Activated T-cell treated with anti-CD3 and anti-CD28 coated beads for 1 hour (primary cell): ENCODE results near the gene SDR42E1.
"Not testable (repeated sequence)": the region's sequence is repeated elsewhere in the genome, so short reads cannot be mapped to it uniquely, and the experiment has no call there.

Source experiments
- DNase-seq: peaks from one replicate; pipeline ENCODE4 v3.0.0-alpha.2; 2020; ENCODE audit warnings: low read depth

The SDR42E1 gene

DNA sequence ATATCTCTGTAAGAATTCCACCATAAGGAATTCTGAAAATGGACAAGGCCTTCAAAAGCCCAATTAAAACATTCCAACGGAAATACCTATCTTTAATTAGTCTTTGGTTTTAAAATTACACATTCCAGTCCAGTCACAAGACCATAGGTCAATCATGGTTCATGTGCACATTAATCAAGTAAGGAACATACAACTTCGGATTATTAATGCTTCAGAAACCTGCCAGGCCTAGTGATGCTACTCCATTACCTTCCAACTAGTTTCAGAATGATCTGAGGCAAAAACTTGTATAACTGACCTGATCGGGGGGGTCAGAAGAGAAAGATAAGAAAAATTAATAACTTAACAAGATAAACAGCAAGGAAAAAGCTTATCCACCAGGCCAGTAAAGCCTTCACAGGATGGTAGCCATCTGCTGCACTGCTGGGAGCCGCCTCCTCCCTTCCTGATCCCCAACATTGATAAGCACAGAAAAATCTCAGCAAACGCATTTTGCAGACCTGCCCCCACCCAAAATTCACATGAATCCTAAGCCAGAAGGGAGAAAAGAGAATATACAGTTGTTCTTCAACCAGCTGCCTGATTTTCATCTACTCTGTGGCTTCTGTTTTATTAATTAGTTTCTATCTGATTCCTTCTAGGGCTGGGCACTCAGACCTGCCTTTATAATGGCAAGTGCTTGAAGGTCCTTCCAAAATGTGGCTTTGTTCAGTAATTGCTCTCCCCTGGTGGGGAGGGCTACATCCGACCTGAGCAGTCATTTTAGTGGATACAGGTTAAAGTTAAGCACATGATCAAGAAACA lies 6.0 kb downstream of the SDR42E1 start:
- no peak for DNase-seq

DNA sequence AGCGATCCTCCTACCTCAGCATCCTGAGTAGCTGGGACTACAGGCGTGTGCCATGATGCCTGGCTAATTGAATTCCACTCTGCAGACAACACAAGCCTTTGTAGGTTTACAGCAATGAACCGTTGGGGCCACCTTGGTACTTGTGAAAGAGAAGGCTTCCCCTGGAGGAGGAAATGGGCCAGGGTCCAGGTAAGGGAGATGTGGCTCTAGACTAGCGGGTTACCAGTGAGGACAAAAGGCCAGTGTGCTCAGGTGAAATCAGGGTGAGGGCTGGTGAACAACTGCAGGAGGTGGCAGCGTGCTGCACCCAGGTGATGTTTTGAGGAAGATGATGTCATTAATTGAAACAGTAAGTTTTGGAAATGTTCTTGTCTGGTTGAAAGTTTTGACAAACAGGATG lies 6.7 kb downstream of the SDR42E1 start:
- DNase-seq, result no peak

DNA sequence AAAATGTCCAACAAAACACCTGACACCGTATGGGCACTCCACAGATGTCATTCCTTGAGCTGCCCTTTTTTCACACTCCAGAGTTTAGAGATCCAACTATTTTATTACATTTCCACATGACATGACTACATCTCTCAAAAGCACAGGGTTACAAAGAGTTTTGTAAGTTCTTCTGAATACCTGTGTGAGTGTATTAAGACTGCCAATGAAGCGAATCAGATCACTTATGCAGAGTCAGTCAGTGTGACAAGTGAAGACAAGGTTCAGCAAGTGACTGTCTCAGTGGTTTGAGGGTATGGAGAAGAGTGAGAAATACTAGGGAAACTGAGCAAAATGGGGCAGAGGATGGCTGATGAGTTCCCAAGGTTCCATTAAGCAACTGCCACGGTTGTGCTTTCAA lies 8.4 kb downstream of the SDR42E1 start:
- no peak for DNase-seq

DNA sequence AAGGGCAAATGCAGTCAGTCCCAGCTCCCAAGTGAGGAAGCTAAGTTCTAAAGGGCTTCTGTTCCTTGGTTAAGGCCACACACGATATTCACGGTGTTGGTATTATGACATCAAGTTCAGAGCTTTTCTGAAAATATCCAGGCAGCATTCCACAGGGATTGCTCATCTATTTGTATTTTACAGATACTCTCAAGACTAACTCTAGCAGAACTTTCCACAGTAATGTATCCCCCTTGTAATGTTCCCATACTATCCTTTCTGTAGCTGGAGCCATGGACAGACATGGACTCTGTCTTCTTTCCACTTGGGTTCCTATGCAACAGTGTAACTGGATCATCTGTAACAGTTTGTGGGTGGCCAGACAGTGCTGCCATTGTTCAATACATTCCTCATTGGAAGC lies 13.5 kb downstream of the SDR42E1 start:
- DNase-seq, result no peak

DNA sequence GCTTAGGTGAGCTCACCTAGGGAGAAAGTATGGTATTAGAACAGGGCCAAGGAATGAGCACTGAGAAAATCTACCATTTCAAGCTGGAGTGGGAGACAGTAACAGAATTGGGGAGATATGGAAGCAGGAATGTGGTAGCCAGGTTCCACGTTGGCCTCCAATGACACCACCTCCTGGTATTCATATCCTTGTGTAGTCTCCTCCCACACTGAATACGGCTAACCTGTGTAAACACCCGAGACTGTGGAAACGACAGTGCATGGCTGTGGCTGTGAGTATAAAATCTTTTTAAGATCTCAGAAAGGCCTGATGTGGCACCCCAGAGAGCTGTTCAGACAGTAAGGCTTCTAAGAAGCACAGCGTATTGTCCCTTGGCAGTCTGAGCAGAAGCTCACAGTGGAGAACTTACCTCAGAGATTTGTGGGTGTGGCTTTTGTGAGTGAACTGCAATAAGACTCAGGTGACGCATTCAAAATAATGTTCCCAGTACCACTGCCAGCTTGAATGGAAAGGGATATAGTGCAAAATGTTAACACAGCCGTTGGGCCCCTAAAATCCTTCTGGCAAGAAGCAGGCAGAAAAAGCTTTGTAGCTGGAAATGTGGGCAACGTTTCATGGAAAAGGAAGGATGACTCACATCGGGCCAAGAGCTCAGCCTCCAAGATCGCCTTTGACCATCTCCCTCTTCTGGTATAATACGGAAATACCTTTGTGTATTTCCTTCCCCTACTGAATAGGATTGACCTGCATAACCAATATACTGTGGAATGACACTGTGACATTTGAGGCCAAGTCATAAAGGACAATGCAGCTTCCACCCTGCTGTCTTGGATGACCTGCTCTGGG lies 14.4 kb downstream of the SDR42E1 start:
- DNase-seq, result no peak

DNA sequence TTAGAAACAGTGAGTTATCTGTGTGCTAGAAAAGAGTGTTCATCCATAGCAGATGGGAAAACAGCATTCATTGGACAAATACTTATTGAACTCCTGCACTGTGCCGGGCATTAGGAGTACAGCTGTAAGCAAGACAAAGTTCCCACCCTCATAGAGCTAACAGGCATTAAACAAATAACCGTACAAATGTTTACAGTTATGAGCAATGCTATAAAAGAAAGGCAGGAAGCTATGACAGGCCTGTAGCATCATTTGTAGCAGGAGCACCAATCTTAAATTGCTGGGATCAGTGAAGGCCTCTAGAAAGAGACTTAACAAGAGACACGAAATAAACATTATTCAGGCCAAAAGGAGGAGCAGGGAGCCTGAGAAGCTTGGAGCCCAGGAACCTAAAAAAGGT lies 15.6 kb downstream of the SDR42E1 start:
- no peak for DNase-seq

DNA sequence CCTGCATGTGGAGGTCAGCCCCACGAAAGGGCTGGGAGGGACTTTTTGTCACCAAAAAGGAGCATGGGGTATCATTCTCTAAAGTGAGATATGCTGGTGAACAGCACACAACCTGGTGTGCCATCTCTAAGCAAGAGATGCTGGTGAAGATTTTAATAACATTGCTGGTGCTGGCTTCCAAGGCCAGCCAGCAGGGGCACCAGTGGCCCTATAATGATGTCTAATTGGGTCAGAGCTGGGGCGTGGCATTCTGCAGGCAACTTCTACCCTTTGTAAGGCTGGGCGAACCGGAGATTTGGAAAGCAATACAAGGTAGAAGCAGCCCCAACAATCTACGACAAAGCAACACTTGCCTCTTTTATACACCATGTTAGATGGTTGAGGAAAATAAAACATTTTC lies 16.8 kb downstream of the SDR42E1 start:
- DNase-seq, result no peak

DNA sequence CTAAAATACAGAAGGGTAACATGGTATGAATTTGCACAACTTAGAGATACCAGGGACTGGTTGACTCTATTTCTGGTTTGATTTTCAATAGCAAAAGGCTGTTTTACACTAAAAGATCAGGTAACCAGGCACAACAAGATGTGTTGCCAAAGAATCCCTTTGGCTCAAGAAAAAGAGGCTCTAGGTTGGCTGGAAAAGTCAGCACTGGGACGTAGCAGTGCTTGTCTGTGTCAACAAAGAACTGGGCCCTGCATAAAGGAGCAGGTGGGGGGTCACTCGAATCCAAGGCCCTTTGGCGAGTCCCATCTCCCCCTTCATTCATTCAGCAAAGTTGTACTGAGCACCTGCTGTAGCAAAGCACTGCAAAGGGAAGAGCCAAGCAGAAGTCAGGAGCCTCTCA lies 18.4 kb downstream of the SDR42E1 start:
- no peak for DNase-seq

DNA sequence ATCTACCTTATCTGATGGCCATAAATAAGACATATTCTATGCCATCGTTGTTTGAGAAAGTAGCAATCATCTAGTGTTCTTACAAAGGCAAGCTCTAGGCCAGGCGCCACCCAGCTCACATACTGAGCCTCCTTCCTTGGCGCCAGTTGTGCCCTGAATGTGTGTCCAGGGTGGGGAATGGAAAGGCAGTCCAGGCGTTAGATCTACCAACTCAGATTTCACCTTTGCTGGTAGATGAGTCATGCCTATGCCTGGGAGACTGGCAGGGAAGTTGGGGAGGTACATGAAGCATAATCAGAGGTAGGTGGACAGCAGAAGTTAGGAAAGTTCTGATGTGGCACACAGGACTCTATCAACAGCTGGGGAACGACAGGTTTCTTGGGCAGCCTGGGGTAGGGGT lies 23.6 kb downstream of the SDR42E1 start:
- DNase-seq, result no peak

DNA sequence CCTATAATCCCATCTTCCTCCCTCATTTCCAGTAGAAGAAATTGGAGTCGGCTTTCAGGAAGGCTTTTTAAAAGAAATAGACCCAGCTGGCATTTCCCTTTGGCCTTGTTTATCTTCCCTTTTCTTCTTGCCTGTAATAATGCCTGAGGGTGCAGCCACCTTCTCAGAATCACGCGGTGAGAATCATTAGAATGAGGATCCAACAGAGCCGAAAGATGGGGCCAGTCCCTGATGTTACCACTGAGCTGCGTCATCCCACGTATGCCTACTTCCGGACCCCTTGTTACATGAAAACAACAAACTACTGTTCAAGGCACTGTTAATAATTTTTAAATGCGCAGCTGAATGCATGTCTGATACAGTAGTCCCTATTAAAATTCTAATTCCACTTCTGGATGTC lies 24.1 kb downstream of the SDR42E1 start:
- no peak for DNase-seq

DNA sequence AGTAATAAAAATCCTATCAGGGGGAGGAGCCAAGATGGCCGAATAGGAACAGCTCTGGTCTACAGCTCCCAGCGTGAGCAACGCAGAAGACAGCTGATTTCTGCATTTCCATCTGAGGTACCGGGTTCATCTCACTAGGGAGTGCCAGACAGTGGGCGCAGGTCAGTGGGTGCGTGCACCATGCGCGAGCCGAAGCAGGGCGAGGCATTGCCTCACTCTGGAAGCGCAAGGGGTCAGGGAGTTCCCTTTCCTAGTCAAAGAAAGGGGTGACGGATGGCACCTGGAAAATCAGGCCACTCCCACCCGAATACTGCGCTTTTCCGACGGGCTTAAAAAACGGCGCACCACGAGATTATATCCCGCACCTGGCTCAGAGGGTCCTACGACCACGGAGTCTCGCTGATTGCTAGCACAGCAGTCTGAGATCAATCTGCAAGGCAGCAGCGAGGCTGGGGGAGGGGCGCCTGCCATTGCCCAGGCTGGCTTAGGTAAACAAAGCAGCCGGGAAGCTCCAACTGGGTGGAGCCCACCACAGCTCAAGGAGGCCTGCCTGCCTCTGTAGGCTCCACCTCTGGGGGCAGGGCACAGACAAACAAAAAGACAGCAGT lies 33.8 kb downstream of the SDR42E1 start:
- DNase-seq, result not testable (repeated sequence)

DNA sequence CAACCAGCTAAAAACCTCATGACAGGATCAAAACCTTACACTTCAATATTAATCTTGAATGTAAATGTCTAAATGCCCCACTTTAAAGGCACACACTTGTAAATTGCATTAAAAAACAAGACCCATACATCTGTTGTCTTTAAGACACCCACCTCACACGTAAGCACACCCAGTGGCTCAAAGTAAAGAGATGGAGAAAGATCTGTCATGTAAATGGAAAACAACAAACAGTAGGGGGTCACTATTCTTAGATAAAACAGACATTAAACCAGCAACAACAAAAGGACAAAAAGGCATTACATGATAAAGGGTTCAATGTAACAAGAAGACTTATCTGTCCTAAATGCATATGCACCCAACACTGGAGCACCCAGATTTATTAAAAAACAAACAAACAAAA lies 35.6 kb downstream of the SDR42E1 start:
- no peak for DNase-seq

DNA sequence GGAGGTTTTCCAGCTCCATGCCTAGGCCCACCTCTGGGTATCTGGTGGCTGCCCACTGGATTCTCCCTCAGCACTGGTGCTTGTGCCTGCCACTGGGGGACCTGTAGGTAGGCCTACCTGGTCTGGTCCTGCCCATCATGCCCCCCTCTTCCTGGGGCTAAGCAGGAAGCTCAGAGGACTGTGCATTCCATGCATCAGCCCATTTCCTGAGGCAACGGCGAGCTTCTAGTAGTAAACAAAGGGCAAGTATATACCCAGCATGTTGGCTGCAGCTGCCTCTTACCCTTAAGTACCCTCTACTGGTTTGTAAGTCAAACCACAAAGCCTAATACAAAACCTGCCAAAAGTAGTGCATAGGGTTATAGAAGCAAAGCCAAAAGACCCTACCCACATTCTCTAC lies 37.5 kb downstream of the SDR42E1 start:
- DNase-seq, result no peak

DNA sequence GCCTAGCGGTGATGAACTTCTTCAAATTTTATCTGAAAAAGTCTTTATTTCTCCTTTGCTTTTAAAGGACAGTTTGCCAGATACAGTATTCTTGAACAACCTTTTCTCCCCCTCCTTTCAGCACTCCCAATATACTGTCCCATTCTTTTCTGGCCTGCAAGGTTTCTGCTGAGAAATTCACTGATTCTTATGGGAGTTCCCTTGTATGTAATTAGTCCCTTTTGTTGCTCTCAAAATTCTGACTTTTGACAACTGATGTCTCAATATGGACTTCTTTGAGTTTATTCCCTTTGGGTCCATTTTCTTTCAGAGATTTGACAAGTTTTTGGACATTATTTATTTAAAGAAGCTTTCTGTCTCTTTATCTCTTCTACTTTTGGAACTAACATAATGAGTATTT lies 39.4 kb downstream of the SDR42E1 start:
- no peak for DNase-seq

DNA sequence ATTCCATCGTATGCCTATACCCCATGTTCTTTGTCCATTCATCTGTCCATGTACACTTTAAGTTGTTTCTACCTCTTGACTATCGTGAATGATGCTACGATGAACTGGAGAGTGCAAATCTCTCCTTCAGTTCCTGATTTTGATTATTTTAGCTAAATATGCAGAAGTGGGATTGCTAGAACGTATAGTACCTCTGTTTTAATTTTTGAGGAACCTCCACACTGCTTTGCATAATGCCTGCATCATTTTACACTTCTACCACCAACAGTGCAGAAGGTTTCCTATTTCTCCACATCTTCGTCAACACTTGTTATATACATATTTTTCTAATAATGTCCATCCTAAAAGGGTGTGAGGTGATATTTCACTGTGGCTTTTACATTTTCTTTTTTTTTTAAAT lies 43.9 kb downstream of the SDR42E1 start:
- DNase-seq, result no peak

DNA sequence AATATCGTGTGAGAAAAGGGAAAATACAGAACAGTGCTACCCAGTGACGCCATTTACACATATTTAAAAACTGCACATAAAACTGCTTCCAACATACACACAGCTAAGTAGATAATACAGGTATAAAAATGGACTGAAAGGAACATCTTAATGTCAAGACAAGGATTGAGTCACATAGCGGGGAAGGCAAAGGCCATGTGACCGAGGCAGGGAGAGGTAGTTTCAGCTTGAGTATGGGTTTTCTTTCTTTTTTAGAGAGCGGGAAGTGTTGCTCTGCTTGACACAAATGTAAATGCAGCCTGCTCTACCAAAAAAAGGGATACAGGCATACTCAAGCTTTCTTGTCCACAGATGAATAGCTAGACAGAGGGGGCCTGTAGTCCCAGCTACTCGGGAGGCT lies 46.5 kb downstream of the SDR42E1 start:
- DNase-seq, result no peak

DNA sequence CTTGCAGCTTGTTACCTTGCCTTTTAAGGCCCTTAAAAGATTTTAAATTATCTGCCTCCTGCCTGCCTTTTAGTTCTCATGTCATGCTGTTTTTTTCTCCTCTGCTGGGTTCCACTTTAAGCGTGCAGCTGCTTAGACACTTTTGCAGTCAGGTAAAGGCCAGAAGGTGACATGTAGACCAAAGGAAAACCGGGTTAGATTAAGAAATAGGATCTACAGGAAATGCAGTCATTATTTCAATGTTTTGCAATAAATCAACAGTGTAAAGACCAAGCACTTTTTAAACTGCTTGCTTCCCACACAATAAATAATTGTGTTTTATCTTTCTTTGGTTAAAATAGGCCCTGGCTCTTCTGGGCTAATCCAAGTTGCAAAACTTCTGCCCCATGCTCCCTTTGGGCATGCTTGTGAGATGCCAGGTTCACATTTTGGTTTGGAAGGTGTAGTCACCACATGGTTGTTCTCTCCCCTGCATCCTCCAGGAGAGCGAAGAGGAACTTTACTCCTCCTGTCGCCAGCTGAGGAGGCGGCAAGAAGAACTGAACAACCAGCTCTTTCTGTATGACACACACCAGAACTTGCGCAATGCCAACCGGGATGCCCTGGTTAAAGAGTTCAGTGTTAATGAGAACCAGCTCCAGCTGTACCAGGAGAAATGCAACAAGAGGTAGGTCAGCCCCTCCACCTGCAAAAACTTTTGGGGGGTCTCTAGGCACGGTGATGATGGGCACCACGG lies 54.9 kb downstream of the SDR42E1 start:
- DNase-seq, result no peak

DNA sequence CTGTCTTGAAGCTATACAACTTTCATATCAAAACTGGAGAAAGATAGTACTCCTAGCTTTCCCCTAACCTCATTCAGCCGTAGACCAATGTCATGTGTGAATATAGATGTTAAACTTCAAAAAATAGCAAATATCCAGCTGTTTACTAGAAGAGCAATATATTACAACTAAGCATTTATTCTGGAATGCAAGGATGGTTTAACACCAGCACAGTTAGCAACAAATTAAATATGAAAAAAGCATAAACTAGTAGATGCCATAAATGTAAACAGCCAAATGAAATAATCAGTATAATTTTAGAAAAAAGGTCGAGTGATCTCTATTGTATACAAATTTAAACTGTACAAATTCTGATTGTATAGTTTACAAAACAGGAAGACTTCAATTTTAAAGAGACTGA lies 59.7 kb downstream of the SDR42E1 start:
- DNase-seq, result no peak

DNA sequence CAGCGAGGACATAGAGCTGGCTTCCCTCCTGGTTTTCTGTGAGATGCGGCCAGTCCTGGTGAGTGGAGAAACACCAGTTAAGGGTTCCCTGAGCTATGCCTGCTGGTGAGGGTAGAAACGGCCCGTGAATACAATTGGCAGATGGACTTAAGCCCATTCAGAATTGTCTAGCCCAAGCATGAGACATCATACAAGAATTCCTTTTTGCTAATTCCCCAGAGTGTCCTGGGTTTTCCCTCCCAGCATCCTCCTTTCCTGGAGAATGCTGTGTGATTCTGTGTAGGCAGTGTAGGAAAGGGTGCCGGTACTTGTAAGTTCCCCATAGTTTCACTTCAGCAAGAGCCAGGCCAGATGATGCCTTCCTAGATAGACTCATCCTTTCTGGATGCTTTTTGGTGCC lies 65.1 kb downstream of the SDR42E1 start:
- no peak for DNase-seq

DNA sequence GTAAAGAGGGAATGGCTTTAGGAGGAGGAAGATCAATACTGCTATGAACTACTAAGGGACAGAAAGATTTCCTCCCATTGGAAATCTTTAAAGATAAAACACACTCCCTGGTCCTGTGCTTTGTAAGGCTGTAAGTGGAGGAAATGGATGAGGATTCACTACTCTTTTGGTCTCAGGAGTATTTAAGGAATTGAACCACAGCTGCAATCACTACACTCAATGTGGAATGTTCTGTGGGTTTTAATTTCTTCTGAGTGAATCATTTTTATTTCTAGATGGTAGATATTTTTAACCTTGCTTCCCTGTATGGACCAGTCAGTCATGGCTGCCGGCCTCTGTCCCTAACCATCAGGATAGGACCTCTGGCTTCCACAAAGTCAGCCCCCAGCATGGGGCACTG lies 65.6 kb downstream of the SDR42E1 start:
- no peak for DNase-seq

DNA sequence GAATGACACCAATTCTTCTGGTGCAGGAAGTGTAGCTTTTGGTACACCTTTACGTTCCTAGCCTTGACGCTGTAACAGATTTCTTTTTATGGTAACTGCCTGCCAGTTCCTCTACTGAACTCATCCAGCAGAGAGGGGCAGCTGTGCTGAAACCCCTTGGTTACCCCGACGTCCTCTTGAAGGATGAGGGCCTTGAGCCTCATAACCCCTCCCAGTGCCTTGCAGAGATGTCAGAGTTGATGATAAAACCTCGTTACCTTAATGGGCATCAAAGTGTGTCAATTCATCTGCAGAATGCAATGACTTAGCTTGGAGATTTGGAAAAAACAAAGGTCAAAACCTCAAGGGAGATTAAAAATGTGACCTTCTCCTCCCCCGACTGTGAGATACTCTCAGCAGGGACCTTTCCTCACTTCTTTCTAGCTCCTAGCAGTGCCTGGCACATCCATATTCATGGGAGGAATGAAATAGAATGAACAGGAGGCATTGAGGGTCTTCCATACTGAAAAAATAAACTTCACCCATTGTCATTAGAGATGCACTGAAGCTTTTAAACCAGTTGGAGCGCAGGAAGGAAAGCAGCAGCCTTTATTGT lies 69.2 kb downstream of the SDR42E1 start:
- DNase-seq, result no peak
